Upper lobe of left lung (tissue), 6 donors: ENCODE measurements around the gene SPRTN. TPM values are rescaled to one million over a fixed set of nuclear protein-coding genes. Genes with fewer than 3 reads are reported as not detected.

Experiments
- ATAC-seq, 2 donors: fragments of 200-7000 bp; cut with Tn5 transposase; one replicate each; pipeline ENCODE4 v1.9.1; 2022; ENCODE audit warnings: mild to moderate bottlenecking in 2 of 2, moderate library complexity in 2 of 2; ENCODE audit not compliant: low FRiP score in 2 of 2
- DNase-seq, 2 donors: peaks; one replicate each; pipeline ENCODE4 v3.0.0-alpha.2; 2019 to 2020
- H3K27ac ChIP-seq, 4 donors: fragments of 200-600 bp; sonication (generic); one replicate each; pipeline ENCODE4 v1.5.1; 2016 to 2019
- H3K27me3 ChIP-seq, 4 donors: fragments of 200-600 bp; sonication (generic); one replicate each; pipeline ENCODE4 v1.5.1; 2017 to 2019
- H3K36me3 ChIP-seq, 4 donors: fragments of 200-600 bp; sonication (generic); one replicate each; pipeline ENCODE4 v1.5.1; 2016 to 2019
- H3K4me1 ChIP-seq, 4 donors: fragments of 200-600 bp; sonication (generic); one replicate each; pipeline ENCODE4 v1.5.1; 2018 to 2019
- H3K4me3 ChIP-seq, 4 donors: fragments of 200-600 bp; sonication (generic); one replicate each; pipeline ENCODE4 v1.5.1; 2017 to 2019; ENCODE audit warnings: mild to moderate bottlenecking in 2 of 4, moderate library complexity in 1 of 4
- H3K9me3 ChIP-seq, 4 donors: fragments of 200-600 bp; sonication (generic); one replicate each; pipeline ENCODE4 v1.5.1; 2018 to 2019
- CTCF ChIP-seq, 6 experiments: fragments of 450-650 bp in 4 of 6; fragments of 200-600 bp in 2 of 6; sonication (generic) in 2 of 6; IDR thresholded peaks; one replicate each; pipeline ENCODE4 v1.5.1; 2016 to 2019; ENCODE audit warnings: antibody characterized with exemption in 6 of 6
- EP300 ChIP-seq, 4 donors: sonication (generic); formaldehyde crosslinking; IDR thresholded peaks; one replicate each; pipeline ENCODE4 v1.5.1; 2017; ENCODE audit warnings: antibody characterized with exemption in 4 of 4, control low read depth in 2 of 4
- POLR2A ChIP-seq, 4 donors: fragments of 450-650 bp; IDR thresholded peaks; one replicate each; pipeline ENCODE4 v1.5.1; 2016 to 2017; ENCODE audit warnings: antibody characterized with exemption in 4 of 4, mild to moderate bottlenecking in 2 of 4
- POLR2AphosphoS5 ChIP-seq, 2 donors: sonication (generic); formaldehyde crosslinking; IDR thresholded peaks; one replicate each; pipeline ENCODE4 v1.5.1; 2017; ENCODE audit warnings: antibody characterized with exemption in 2 of 2
- WGBS, 2 donors: methylation state at CpG; one replicate each; pipeline ENCODE4 v1.1.5; 2017 to 2018; 5-methylcytosine and 5-hydroxymethylcytosine counted together
- total RNA-seq, 6 donors: library from RNA; depleted of rRNA in 4 of 6; stranded (reverse); fragments of >200 nt in 4 of 6; gene quantifications; one replicate each; pipeline versions ENCODE4 v1.1.0 to v1.2.1, GENCODE V29; 2016 to 2021
- donor health status: DM: no; HTN: no; CAD: no; lungs with moderate emphysema.
- donor health status: DM: no; HTN: yes; CAD: no; lungs with severe emphysema.

The SPRTN gene
- total RNA-seq, 6 donors from 2014 or later: 8.8 to 30.9 (median 17.2) TPM

- H3K4me1 ChIP-seq: no peaks in the 10 kb centered on the region
- peaks cover 12 to 65% (median 23%) of the 10 kb centered on the region in 4 donors for H3K36me3 ChIP-seq
- no peaks in the 10 kb centered on the region for H3K27me3 ChIP-seq
- no peaks in the 10 kb centered on the region for H3K9me3 ChIP-seq
- no peak overlapping the region for H3K4me3 ChIP-seq
- TF ChIP-seq POLR2AphosphoS5 (IDR thresholded peaks at IDR 0.05) (no peak), EP300 (IDR thresholded peaks at IDR 0.05) (no peak), CTCF (IDR thresholded peaks at IDR 0.05) (no peak), POLR2A (IDR thresholded peaks at IDR 0.05) (no peak)
- no peak for ATAC-seq
- peak overlapping the region in 1 of 4 donors; percentile 36 for H3K27ac ChIP-seq
- WGBS, 2 donors: 60 to 79% methylated on average over 2 of the region's 2 CpGs
- DNase-seq: no peak
These were observed 13.7 kb downstream of the SPRTN start for GRCh38 chr1:231351816-231352215.

DNA sequence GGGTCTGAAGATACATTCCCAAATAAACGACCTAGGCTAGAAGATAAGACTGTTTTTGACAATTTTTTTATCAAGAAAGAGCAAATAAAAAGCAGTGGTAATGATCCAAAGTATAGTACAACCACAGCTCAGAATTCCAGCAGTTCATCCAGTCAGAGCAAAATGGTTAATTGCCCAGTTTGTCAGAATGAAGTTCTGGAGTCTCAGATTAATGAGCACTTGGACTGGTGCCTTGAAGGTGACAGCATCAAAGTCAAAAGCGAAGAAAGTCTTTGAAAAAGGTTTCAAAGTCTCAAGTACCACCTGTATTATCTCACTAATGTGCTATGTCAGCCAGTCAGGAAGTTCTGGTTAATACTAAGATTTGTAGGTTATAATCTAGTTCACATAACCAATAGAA, 15.0 kb downstream of the SPRTN start:
- 64 to 66% methylated on average over 2 of the region's 2 CpGs for WGBS, 2 donors
- TF ChIP-seq EP300 (IDR thresholded peaks at IDR 0.05) (no peak), POLR2A (IDR thresholded peaks at IDR 0.05) (no peak), CTCF (IDR thresholded peaks at IDR 0.05) (no peak), POLR2AphosphoS5 (IDR thresholded peaks at IDR 0.05) (no peak)
- ATAC-seq: no peak
- Histone ChIP-seq H3K27ac (no peak overlapping the region), H3K27me3 (no peaks in the 10 kb centered on the region), H3K9me3 (no peaks in the 10 kb centered on the region), H3K36me3 (peaks cover 12 to 54% (median 17%) of the 10 kb centered on the region in 4 donors), H3K4me1 (peaks cover 0 to 3% (median under 1%) of the 10 kb centered on the region in 4 donors), H3K4me3 (no peak overlapping the region)
- no peak for DNase-seq

GRCh38 chr1:231354330-231355020, 16.4 kb downstream of the SPRTN start:
- no peak overlapping the region for H3K27ac ChIP-seq

GRCh38 chr1:231355171-231355570, 17.1 kb downstream of the SPRTN start:
- Histone ChIP-seq H3K4me1 (peaks cover 0 to 3% (median 1%) of the 10 kb centered on the region in 4 donors), H3K9me3 (no peaks in the 10 kb centered on the region), H3K27me3 (no peaks in the 10 kb centered on the region), H3K36me3 (peaks cover 10 to 33% (median 11%) of the 10 kb centered on the region in 4 donors), H3K4me3 (no peak overlapping the region), H3K27ac (no peak overlapping the region)
- TF ChIP-seq CTCF (IDR thresholded peaks at IDR 0.05): no peak
- no peak for TF ChIP-seq POLR2A (IDR thresholded peaks at IDR 0.05)
- no peak for TF ChIP-seq POLR2AphosphoS5 (IDR thresholded peaks at IDR 0.05)
- no peak for TF ChIP-seq EP300 (IDR thresholded peaks at IDR 0.05)
- ATAC-seq: no peak
- WGBS, 2 donors: 83 to 85% methylated on average over 3 of the region's 3 CpGs
- DNase-seq: no peak

More at GRCh38 chr1:231354330-231355020, 16.4 kb downstream of the SPRTN start:
- DNase-seq (no peak), ATAC-seq (no peak)
- Histone ChIP-seq H3K36me3 (peaks cover 10 to 40% (median 13%) of the 10 kb centered on the region in 4 donors), H3K9me3 (no peaks in the 10 kb centered on the region), H3K27me3 (no peaks in the 10 kb centered on the region), H3K4me1 (peaks cover 0 to 3% (median 1%) of the 10 kb centered on the region in 4 donors), H3K4me3 (no peak overlapping the region)
- no peak for TF ChIP-seq POLR2A (IDR thresholded peaks at IDR 0.05)
- TF ChIP-seq POLR2AphosphoS5 (IDR thresholded peaks at IDR 0.05): no peak
- TF ChIP-seq EP300 (IDR thresholded peaks at IDR 0.05): no peak
- TF ChIP-seq CTCF (IDR thresholded peaks at IDR 0.05): no peak
- 87 to 90% methylated on average over 5 of the region's 5 CpGs for WGBS, 2 donors
